Kidney glomerular epithelial cell (primary cell): Measurements from ENCODE around the gene TMOD2.

Experiments used
- DNase-seq: peaks from one replicate; lab custom pipeline; 2025; lab: John Stamatoyannopoulos, UW

Gene TMOD2

DNA sequence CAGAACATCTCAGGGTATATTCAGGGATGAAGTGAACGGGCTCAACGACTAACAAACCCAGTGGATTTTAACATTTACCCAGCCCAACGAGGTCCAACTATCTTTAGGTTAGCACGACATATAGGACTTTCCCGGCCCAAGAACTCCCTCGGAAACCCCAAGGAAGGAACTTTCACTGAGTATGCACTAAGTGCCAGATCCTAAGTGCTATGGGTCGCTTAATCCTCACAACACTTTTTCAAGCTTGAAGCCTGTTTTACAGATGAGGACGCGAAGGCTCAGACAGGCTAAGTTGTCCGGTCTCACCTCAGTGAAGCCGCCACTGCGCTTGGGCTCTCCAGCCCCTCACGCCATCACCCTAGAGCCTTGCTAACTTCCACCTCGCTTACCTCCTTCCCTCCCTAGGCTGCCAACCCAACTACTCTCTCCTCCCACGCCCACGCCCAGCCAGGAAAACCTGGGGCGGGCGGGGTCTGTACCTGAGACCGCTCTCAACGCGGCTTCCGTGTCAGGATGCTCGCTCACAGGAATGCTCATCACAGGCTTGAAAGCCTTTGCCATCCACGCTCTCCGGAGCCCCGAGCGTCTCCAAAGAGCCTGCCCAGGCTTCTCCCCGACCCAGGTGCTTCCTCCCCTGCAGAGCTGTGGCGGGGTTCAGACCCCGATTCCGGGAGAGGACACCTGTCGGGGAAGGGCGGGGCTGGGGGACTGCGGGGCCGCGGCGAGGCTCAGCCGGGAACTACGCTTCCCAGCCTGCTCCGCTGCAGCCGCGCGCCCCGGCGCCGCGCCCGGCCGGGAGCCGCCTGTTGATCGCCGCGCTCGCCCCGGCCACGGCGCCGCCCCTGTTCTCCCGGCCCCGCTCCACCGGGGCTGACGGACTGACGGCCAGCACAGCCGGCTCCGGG lies at the start of gene TMOD2:
TSS of gene TMOD2 (plus strand) at position 806 of the 905 bp plus-strand sequence. CDS start 14,845 bp downstream, outside the sequence.
- no peak for DNase-seq

DNA sequence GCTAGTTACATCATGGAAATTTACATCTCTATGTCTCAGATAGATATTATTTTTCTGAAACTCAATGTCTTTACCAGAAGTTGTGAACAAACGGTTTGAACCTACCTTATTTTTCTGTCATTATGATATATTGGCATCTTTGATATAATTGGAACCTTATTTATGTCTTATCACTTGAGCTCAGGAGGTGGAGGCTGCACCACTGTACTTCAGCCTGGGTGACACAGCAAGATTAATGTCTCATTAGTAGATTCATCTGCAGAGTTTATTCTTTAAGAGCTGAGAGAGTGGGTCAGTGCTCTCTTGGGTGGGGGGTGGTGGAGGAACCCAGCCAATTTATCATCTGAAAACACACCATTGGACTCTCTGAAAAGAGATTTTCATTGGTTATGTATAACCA lies 48.7 kb upstream of the TMOD2 start:
- no peak for DNase-seq

DNA sequence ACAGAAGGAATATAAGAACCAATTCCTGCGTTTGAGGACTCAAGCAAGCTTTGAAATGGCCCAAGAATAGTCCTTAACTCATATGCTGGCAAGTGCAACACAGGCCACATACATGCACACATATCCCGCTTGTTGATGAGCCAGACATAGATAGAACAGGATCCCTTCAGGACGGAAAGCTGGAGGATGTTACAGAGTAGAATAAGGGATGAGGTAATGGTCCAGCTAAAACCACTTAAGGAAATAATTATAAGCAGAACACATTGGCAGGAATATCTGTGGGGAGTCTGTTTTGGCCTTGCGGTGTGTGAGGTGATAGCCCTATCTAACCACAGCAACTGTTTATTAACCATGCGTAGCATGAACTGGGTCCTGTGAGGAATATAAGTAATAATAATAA lies 45.1 kb upstream of the TMOD2 start:
- no peak for DNase-seq

GRCh38 chr15:51706926-51707608 lies 44.3 kb upstream of the TMOD2 start:
- no peak for DNase-seq

DNA sequence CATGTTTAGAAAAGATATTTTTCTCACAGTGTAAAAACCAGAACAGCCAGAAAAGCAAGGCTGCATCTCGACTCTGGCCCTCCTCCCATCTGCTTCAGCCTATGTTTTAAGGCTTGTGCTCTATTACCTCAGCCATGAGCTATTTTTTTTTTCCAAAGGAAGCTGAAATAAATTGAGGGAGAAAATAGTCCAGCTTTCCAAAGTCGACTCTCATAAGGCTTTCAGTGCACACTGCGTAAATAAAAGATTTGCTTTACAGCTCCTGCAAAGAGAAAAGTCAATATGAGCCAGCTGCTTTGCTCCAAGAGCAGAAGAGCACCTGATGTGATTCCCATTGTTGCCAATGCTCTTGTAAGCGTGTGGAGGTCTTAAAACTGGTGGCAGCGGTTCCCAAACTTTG lies 43.4 kb upstream of the TMOD2 start:
- no peak for DNase-seq

DNA sequence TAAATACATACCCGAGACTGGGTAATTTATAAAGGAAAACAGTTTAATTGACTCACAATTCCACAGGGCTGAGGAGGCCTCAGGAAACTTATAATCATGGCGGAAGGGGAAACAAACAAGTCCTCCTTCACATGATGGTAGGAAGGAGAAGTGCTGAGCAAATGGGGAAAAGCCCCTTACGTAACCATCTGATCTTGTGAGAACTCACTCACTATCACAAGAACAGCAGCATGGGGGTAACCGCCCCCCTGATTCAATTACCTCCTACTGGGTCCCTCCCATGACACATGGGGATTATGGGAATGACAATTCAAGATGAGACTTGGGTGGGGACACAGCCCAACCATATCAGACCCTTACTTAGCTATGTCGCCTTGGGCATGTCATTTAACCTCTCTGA lies 42.4 kb upstream of the TMOD2 start:
- no peak for DNase-seq

DNA sequence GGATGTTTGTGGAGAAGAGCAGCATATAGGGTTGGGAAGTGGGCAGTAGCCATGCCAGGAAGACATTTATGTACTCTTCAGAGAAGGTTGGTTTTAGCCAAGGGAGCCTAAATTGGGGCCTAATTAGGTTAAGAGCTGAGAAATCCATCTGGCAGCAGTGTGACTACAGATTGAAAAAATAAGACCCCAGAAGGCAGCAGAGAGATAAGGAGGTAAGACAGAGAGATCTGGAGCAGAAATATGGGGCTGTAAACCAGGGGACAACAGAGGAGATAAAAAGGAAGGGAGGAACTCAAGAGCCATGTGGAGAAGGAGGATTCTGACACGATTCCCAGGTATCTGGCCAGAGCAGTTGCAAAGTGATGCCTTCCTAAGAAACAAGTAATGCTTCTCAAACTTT lies 37.2 kb upstream of the TMOD2 start:
- DNase-seq: no peak

DNA sequence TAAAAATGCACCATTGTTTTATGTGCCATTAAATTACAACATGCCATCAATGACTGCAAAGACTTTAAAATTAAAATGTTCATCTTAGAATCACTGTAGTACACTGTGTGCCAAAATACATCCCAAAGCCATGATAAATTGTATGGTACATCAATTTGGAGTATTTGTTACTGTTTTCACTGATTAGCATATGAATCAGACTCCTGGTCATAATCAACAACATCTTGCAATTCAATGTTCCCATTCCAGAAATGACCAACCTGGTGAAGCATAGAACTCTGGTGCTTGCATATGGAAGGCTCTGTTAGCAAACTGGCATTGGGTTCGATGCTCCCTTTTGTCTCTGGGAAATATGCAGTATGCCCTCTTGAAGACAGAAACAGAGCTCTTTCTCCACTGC lies 36.5 kb upstream of the TMOD2 start:
- DNase-seq: no peak

GRCh38 chr15:51718219-51718618 lies 33.2 kb upstream of the TMOD2 start:
- no peak for DNase-seq

GRCh38 chr15:51718746-51719145 lies 32.7 kb upstream of the TMOD2 start:
- no peak for DNase-seq

- DNase-seq: no peak
These were observed 31.0 kb upstream of the TMOD2 start for GRCh38 chr15:51720201-51720995.

DNA sequence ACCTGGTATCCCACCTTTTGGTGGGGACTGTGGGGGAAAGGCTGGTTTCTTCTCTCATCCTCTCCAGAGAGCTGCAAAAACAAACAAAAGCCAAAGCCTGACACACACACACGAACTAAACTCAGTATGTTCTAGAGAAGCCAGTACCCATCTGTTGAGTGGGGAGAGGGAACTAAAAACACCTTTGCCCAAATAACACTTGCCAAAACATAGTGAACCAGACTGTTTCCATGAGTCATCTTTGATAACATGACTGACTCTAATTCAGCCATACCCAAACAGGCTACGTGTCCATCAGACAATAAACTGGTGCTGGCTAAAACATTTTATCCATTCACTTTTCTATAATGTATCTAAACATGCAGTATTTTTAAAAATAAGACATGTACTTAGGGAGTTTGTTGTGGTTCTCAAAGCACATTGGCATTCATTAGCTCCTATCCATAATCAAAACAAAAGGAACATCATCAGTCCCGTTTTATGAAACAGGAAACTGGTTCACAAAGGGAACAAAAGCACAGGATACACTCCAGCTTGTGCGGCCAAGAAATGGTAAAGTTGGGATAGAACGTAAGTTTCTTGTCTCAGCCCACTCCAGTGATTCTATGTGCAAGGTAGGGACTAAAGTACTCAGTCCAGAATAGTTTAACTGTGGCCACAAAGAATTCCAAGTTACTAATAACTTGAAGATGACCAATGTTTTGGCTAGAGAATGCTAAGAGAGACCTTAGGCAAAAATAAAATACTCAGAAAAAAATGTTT lies 30.0 kb upstream of the TMOD2 start:
- DNase-seq: no peak

GRCh38 chr15:51724199-51724598 lies 27.2 kb upstream of the TMOD2 start:
- DNase-seq: no peak

GRCh38 chr15:51724673-51725072 lies 26.7 kb upstream of the TMOD2 start:
- DNase-seq: no peak

DNA sequence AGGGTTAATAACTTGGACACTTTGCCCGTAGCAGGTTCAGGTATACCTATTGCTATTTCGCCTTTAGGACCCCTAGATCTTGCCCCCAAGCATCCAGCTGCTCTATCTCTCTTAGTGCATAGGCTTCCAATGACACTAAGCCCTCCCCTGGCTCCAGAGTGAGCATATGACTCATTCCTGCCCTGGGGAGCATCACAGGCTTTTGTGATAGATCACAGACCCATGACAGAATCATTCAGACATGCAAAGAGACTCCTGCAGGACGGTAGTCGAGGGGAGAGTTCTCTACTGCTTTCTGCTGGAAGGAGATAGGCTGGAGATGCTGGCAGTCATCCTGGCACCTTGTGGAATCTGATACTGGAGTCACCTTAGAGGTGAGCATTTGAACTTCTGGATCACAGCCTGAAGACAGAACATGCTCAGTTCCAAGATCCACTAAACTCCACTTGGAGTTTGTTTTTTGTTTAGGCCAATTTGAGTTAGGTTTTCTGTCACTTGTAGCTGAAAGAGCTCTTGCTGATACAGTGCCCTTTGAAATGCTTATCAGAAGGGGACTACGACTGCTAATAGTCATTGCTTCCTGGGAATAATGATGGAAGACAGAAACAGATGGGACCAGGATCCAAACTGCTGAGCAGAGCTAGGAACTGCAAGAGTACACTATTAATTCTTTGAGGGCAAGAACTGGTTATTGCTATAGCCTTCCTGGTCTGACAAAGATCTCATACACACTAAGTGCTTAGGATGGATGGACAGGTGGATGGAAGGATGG lies 24.9 kb upstream of the TMOD2 start:
- DNase-seq: peak; percentile 94

- no peak for DNase-seq
These were observed 24.1 kb upstream of the TMOD2 start for GRCh38 chr15:51727141-51727897.

DNA sequence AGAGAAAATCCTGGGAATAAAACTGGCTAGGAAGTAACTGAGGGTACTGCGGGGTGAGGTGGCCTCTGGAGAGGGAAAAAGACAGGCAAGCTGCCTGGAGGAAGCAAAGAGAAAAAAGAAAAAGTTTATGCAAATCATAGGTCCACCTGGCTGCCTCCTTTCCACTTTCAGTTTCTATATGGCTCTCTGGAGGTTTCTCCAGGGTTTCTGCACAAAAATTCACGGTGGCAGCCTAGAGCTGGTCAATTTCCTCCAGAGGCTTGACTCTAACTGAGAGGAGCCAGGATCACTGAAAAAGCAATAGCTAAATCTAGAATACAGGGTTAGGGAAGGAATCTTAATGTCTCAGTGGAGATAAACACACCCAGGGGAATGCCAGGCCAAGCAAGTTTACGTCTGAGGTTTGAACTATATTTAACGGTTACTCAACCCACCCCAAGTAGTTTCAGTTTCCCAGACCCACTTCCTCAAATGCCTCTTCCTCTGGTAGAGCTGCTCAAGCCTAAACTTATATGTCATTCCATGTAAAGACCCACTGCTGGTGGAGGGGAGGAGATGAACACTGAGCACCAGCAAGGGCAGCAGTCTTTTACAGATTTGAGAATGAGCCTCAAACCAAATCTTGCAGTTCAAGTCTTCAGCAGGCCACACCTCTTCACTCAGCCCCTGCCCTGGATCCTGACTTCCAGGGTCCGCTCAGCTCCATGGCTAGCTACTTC lies 19.7 kb upstream of the TMOD2 start:
- peak; percentile 9 for DNase-seq

GRCh38 chr15:51732646-51733045 lies 18.8 kb upstream of the TMOD2 start:
- DNase-seq: no peak

GRCh38 chr15:51735228-51736010 lies 16.0 kb upstream of the TMOD2 start:
- no peak for DNase-seq
